ENCODE results near the gene ADAMTSL2.
A peak's percentile ranks its signal among the peaks of the same experiment; 100 is the strongest.

ADAMTSL2 gene

GRCh38 chr9:133584167-133584558 is 49.7 kb downstream of the ADAMTSL2 start:
- Histone ChIP-seq H3K9ac (ENCODE audit: low read length) (no peak overlapping the region), H3K4ac (ENCODE audit: low read depth in 1 of 2, low read length in 2 of 2) (peak overlapping the region in 1 of 2 experiments; percentile 49), H2BK12ac (ENCODE audit: low read length in 2 of 2) (peak overlapping the region; percentile 28 to 93), H2AFZ (ENCODE audit: low read depth, low read length) (no peak overlapping the region), H3K4me2 (ENCODE audit: low read length, poor library complexity, severe bottlenecking) (no peak overlapping the region), H3K79me1 (replicated peaks; ENCODE audit: low read length, poor library complexity, severe bottlenecking) (no peaks in the 10 kb centered on the region), H4K8ac (ENCODE audit: low read length) (no peak overlapping the region), H3K14ac (ENCODE audit: low read length in 2 of 2) (no peak overlapping the region), H2AK5ac (ENCODE audit: low read length, severe bottlenecking) (no peak overlapping the region), H3K4me1 (ENCODE audit: control insufficient read depth, insufficient read depth, low read depth, low read length) (peaks cover 4% of the 10 kb centered on the region), H2BK120ac (ENCODE audit: low read depth, low read length) (no peak overlapping the region), H3K4me3 (ENCODE audit: insufficient read depth in 1 of 2, low read depth in 1 of 2, low read length in 2 of 2) (no peak overlapping the region), H2BK15ac (ENCODE audit: low read depth, poor library complexity, severe bottlenecking) (no peak overlapping the region), H3K18ac (ENCODE audit: low read depth in 1 of 2, low read length in 2 of 2) (peak overlapping the region; percentile 45 to 60), H2BK5ac (ENCODE audit: low read depth, low read length, poor library complexity, severe bottlenecking) (no peak overlapping the region), H3K36me3 (ENCODE audit: control insufficient read depth in 1 of 2, insufficient read depth in 2 of 2, low read depth in 1 of 2, low read length in 2 of 2) (no peaks in the 10 kb centered on the region), H4K91ac (ENCODE audit: low read length) (peak overlapping the region; percentile 72), H3K27me3 (ENCODE audit: control insufficient read depth in 1 of 2, insufficient read depth in 1 of 2, low read length in 2 of 2) (peaks cover 74 to 88% of the 10 kb centered on the region in 2 experiments), H3K27ac (ENCODE audit: low read length, poor library complexity, severe bottlenecking) (no peak overlapping the region), H3K23ac (ENCODE audit: low read length in 2 of 2) (no peak overlapping the region), H3K9me3 (ENCODE audit: control insufficient read depth, low read length) (peaks cover 3% of the 10 kb centered on the region)
- 69% methylated on average over 5 of the region's 5 CpGs for WGBS
- DNase-seq = no peak

DNA sequence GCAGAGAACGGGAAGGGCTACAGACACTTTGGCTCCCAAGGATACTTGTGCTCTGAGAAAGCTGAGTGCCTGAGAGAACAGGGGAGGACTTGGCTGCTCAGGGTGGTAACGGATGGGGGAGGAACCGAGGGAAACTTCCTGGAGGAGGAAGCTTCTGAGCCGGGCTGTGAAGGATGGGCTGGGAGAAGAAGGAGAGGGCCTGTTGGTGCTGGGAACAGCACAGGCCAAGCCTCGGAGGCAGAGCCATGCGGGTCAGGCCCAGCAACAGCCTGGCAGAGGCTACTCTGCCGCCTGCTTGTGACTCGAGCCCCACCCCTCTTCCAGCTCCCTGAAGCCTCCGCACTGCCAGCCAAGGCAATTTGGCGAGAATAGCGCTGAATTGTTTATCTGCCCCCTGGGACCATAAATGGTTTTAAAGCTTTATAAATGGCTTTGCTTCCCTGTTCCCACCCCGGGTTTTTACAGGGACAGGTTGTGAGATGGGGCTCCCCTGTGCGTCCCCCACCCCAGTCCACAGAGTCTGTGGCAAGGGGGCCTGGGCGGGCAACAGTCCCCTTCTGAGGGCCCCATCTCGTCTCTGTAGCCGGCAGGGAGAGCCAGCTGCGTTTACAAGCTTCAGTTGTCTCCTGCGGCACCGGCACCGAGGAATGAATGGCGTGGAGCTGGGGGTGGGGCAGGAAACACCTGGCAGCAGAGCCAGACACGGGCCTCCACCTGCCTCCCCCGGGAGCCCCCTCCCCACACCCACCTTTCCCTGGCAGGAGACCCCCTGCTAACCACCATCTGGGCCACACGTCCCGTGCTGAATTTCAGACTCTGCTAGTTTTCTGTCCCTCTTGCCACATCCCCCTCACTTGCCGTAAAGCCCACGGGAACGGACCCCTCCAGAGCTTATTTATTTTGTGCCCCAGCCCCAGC is 50.3 kb downstream of the ADAMTSL2 start:
- peak; percentile 41 for DNase-seq
- WGBS = 15% methylated on average over 27 of the region's 28 CpGs
- H2BK120ac ChIP-seq (ENCODE audit: low read depth, low read length) = no peak overlapping the region
- peaks cover 3% of the 10 kb centered on the region for H3K9me3 ChIP-seq (ENCODE audit: control insufficient read depth, low read length)
- H4K91ac ChIP-seq (ENCODE audit: low read length) = peak overlapping the region; percentile 72
- H3K4me3 ChIP-seq (ENCODE audit: insufficient read depth in 1 of 2, low read depth in 1 of 2, low read length in 2 of 2) = no peak overlapping the region
- no peak overlapping the region for H2AFZ ChIP-seq (ENCODE audit: low read depth, low read length)
- peaks cover 4% of the 10 kb centered on the region for H3K4me1 ChIP-seq (ENCODE audit: control insufficient read depth, insufficient read depth, low read depth, low read length)
- H3K23ac ChIP-seq (ENCODE audit: low read length in 2 of 2) = peak overlapping the region in 1 of 2 experiments; percentile 19
- no peak overlapping the region for H3K27ac ChIP-seq (ENCODE audit: low read length, poor library complexity, severe bottlenecking)
- no peaks in the 10 kb centered on the region for H3K36me3 ChIP-seq (ENCODE audit: control insufficient read depth in 1 of 2, insufficient read depth in 2 of 2, low read depth in 1 of 2, low read length in 2 of 2)
- H3K4ac ChIP-seq (ENCODE audit: low read depth in 1 of 2, low read length in 2 of 2) = peak overlapping the region in 1 of 2 experiments; percentile 49
- H2AK5ac ChIP-seq (ENCODE audit: low read length, severe bottlenecking) = no peak overlapping the region
- H3K14ac ChIP-seq (ENCODE audit: low read length in 2 of 2) = no peak overlapping the region
- no peak overlapping the region for H3K4me2 ChIP-seq (ENCODE audit: low read length, poor library complexity, severe bottlenecking)
- no peak overlapping the region for H3K9ac ChIP-seq (ENCODE audit: low read length)
- H2BK15ac ChIP-seq (ENCODE audit: low read depth, poor library complexity, severe bottlenecking) = peak overlapping the region; percentile 68
- H3K79me1 ChIP-seq (replicated peaks; ENCODE audit: low read length, poor library complexity, severe bottlenecking) = no peaks in the 10 kb centered on the region
- peak overlapping the region; percentile 45 to 61 for H3K18ac ChIP-seq (ENCODE audit: low read depth in 1 of 2, low read length in 2 of 2)
- H3K27me3 ChIP-seq (ENCODE audit: control insufficient read depth in 1 of 2, insufficient read depth in 1 of 2, low read length in 2 of 2) = peaks cover 72 to 88% of the 10 kb centered on the region in 2 experiments
- H4K8ac ChIP-seq (ENCODE audit: low read length) = no peak overlapping the region
- H2BK5ac ChIP-seq (ENCODE audit: low read depth, low read length, poor library complexity, severe bottlenecking) = no peak overlapping the region
- peak overlapping the region in 1 of 2 experiments; percentile 76 for H2BK12ac ChIP-seq (ENCODE audit: low read length in 2 of 2)

GRCh38 chr9:133585481-133586351 is 51.2 kb downstream of the ADAMTSL2 start:
- no peak overlapping the region for H3K23ac ChIP-seq (ENCODE audit: low read length in 2 of 2)
- H3K27me3 ChIP-seq (ENCODE audit: control insufficient read depth in 1 of 2, insufficient read depth in 1 of 2, low read length in 2 of 2) = peaks cover 70 to 85% of the 10 kb centered on the region in 2 experiments
- H3K4ac ChIP-seq (ENCODE audit: low read depth in 1 of 2, low read length in 2 of 2) = peak overlapping the region; percentile 33 to 35
- WGBS = 45% methylated on average over 42 of the region's 43 CpGs
- peak overlapping the region in 1 of 2 experiments; percentile 76 for H2BK12ac ChIP-seq (ENCODE audit: low read length in 2 of 2)
- H3K36me3 ChIP-seq (ENCODE audit: control insufficient read depth in 1 of 2, insufficient read depth in 2 of 2, low read depth in 1 of 2, low read length in 2 of 2) = no peaks in the 10 kb centered on the region
- H3K27ac ChIP-seq (ENCODE audit: low read length, poor library complexity, severe bottlenecking) = no peak overlapping the region
- H3K4me3 ChIP-seq (ENCODE audit: insufficient read depth in 1 of 2, low read depth in 1 of 2, low read length in 2 of 2) = no peak overlapping the region
- no peaks in the 10 kb centered on the region for H3K79me1 ChIP-seq (replicated peaks; ENCODE audit: low read length, poor library complexity, severe bottlenecking)
- H3K4me2 ChIP-seq (ENCODE audit: low read length, poor library complexity, severe bottlenecking) = no peak overlapping the region
- no peak overlapping the region for H2BK5ac ChIP-seq (ENCODE audit: low read depth, low read length, poor library complexity, severe bottlenecking)
- no peak overlapping the region for H2AFZ ChIP-seq (ENCODE audit: low read depth, low read length)
- H3K14ac ChIP-seq (ENCODE audit: low read length in 2 of 2) = peak overlapping the region in 1 of 2 experiments; percentile 61
- H3K9me3 ChIP-seq (ENCODE audit: control insufficient read depth, low read length) = peaks cover 3% of the 10 kb centered on the region
- peak overlapping the region; percentile 69 for H4K8ac ChIP-seq (ENCODE audit: low read length)
- peak overlapping the region; percentile 1 for H4K91ac ChIP-seq (ENCODE audit: low read length)
- peak; percentile 18 for DNase-seq
- no peak overlapping the region for H2AK5ac ChIP-seq (ENCODE audit: low read length, severe bottlenecking)
- peaks cover 4% of the 10 kb centered on the region for H3K4me1 ChIP-seq (ENCODE audit: control insufficient read depth, insufficient read depth, low read depth, low read length)
- peak overlapping the region; percentile 40 for H2BK120ac ChIP-seq (ENCODE audit: low read depth, low read length)
- peak overlapping the region; percentile 1 to 61 for H3K18ac ChIP-seq (ENCODE audit: low read depth in 1 of 2, low read length in 2 of 2)
- H2BK15ac ChIP-seq (ENCODE audit: low read depth, poor library complexity, severe bottlenecking) = peak overlapping the region; percentile 54
- H3K9ac ChIP-seq (ENCODE audit: low read length) = no peak overlapping the region

DNA sequence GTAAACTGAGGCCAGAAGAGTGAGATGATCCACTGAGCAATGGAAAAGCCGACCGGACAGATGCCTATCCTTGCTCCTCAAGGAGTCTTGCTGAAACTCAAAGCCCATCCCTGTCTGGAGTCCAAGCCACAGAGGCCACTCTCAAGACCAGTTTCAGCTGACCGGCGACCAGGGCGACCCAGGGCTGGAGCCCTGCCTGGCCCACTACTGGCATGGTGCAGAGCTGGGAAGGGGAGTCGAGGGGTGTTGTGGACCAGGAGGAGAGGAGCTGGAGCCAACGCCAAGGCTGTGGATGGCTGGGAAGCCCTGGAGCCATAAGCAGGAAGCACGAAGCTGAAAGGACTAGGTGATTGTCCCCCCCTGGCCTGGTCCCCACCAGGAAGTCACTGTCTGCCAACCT is 52.5 kb downstream of the ADAMTSL2 start:
- DNase-seq = no peak
- H2AK5ac ChIP-seq (ENCODE audit: low read length, severe bottlenecking) = no peak overlapping the region
- H3K18ac ChIP-seq (ENCODE audit: low read depth in 1 of 2, low read length in 2 of 2) = no peak overlapping the region
- H3K27ac ChIP-seq (ENCODE audit: low read length, poor library complexity, severe bottlenecking) = no peak overlapping the region
- peaks cover 4% of the 10 kb centered on the region for H3K4me1 ChIP-seq (ENCODE audit: control insufficient read depth, insufficient read depth, low read depth, low read length)
- no peak overlapping the region for H2BK5ac ChIP-seq (ENCODE audit: low read depth, low read length, poor library complexity, severe bottlenecking)
- H3K4ac ChIP-seq (ENCODE audit: low read depth in 1 of 2, low read length in 2 of 2) = no peak overlapping the region
- H3K9me3 ChIP-seq (ENCODE audit: control insufficient read depth, low read length) = peaks cover 3% of the 10 kb centered on the region
- H3K23ac ChIP-seq (ENCODE audit: low read length in 2 of 2) = no peak overlapping the region
- no peaks in the 10 kb centered on the region for H3K36me3 ChIP-seq (ENCODE audit: control insufficient read depth in 1 of 2, insufficient read depth in 2 of 2, low read depth in 1 of 2, low read length in 2 of 2)
- no peak overlapping the region for H3K4me2 ChIP-seq (ENCODE audit: low read length, poor library complexity, severe bottlenecking)
- H2BK120ac ChIP-seq (ENCODE audit: low read depth, low read length) = no peak overlapping the region
- H4K91ac ChIP-seq (ENCODE audit: low read length) = no peak overlapping the region
- no peaks in the 10 kb centered on the region for H3K79me1 ChIP-seq (replicated peaks; ENCODE audit: low read length, poor library complexity, severe bottlenecking)
- no peak overlapping the region for H3K9ac ChIP-seq (ENCODE audit: low read length)
- no peak overlapping the region for H4K8ac ChIP-seq (ENCODE audit: low read length)
- H2BK15ac ChIP-seq (ENCODE audit: low read depth, poor library complexity, severe bottlenecking) = no peak overlapping the region
- H2AFZ ChIP-seq (ENCODE audit: low read depth, low read length) = no peak overlapping the region
- H3K14ac ChIP-seq (ENCODE audit: low read length in 2 of 2) = no peak overlapping the region
- WGBS = 87% methylated on average over 8 of the region's 8 CpGs
- H3K4me3 ChIP-seq (ENCODE audit: insufficient read depth in 1 of 2, low read depth in 1 of 2, low read length in 2 of 2) = no peak overlapping the region
- peaks cover 63 to 85% of the 10 kb centered on the region in 2 experiments for H3K27me3 ChIP-seq (ENCODE audit: control insufficient read depth in 1 of 2, insufficient read depth in 1 of 2, low read length in 2 of 2)
- H2BK12ac ChIP-seq (ENCODE audit: low read length in 2 of 2) = no peak overlapping the region
